GM13976 (cell line): ENCODE data around the gene TRIM71.

Experiments
- DNase-seq: peaks from one replicate; pipeline ENCODE4 v3.0.0; 2012; ENCODE audit warnings: low spot score
- CTCF ChIP-seq: IDR thresholded peaks from 2 replicates; pipeline ENCODE4 v1.5.1; 2012; ENCODE audit warnings: borderline replicate concordance, mild to moderate bottlenecking; ENCODE audit not compliant: insufficient read depth; ENCODE audit errors: extremely low read depth, missing control alignments, control extremely low read depth
- in situ Hi-C: fragments of 300-500 bp; cut with MboI; formaldehyde crosslinking; loops from one replicate; pipeline ENCODE4 v1.12.0; 2022; ENCODE audit warnings: low sequenced_read_pairs, mixed read lengths, inconsistent platforms; ENCODE audit not compliant: unreplicated experiment

TRIM71 gene

GRCh38 chr3:32892625-32893598 is 75.1 kb downstream of the TRIM71 start:
- DNase-seq, result no peak
- TF ChIP-seq CTCF, result no peak
- in situ Hi-C loops, result no loop called here

GRCh38 chr3:32894977-32895376 is 77.2 kb downstream of the TRIM71 start:
- no peak for DNase-seq
- in situ Hi-C loops, result no loop called here
- no peak for TF ChIP-seq CTCF

GRCh38 chr3:32895701-32896100 is 77.9 kb downstream of the TRIM71 start:
- in situ Hi-C loops, result no loop called here

GRCh38 chr3:32896143-32896542 is 78.3 kb downstream of the TRIM71 start:
- no peak for TF ChIP-seq CTCF
- in situ Hi-C loops, result no loop called here
- DNase-seq, result no peak

More at GRCh38 chr3:32895701-32896100, 77.9 kb downstream of the TRIM71 start:
- no peak for TF ChIP-seq CTCF
- no peak for DNase-seq

- in situ Hi-C loops, result no loop called here
- no peak for DNase-seq
- no peak for TF ChIP-seq CTCF
Measured at GRCh38 chr3:32897001-32897601, 79.3 kb downstream of the TRIM71 start.

GRCh38 chr3:32897981-32898623 is 80.3 kb downstream of the TRIM71 start:
- TF ChIP-seq CTCF, result no peak
- in situ Hi-C loops, result no loop called here
- no peak for DNase-seq
